Psoas muscle (tissue), 8 donors: ENCODE measurements around the gene CAB39L. TPM values are rescaled to one million over a fixed set of nuclear protein-coding genes. Genes with fewer than 3 reads are reported as not detected.

ENCODE experiments used
- ATAC-seq, 4 donors: fragments of 200-7000 bp; cut with Tn5 transposase; one replicate each; pipeline ENCODE4 v1.9.1; 2020; ENCODE audit warnings: moderate library complexity in 3 of 4, mild to moderate bottlenecking in 2 of 4
- DNase-seq, 2 donors: peaks; one replicate each; pipeline ENCODE4 v3.0.0-alpha.2; 2020
- H3K27ac ChIP-seq: fragments of 200-600 bp; one replicate; pipeline ENCODE4 v1.8.0; 2022
- H3K27me3 ChIP-seq, 3 donors: fragments of 200-600 bp in 1 of 3; one replicate each; pipeline versions ENCODE4 v1.6.1 to v1.8.0; 2013 to 2022; ENCODE audit warnings: low read length in 2 of 3, mild to moderate bottlenecking in 2 of 3, moderate library complexity in 1 of 3; ENCODE audit not compliant: insufficient read depth in 3 of 3
- H3K36me3 ChIP-seq, 2 donors: fragments of 200-600 bp in 1 of 2; one replicate each; pipeline versions ENCODE4 v1.6.1 to v1.8.0; 2013 to 2022; ENCODE audit warnings: low read depth in 1 of 2, mild to moderate bottlenecking in 1 of 2, moderate library complexity in 1 of 2; ENCODE audit not compliant: insufficient read depth in 1 of 2
- H3K4me1 ChIP-seq: fragments of 200-600 bp; one replicate; pipeline ENCODE4 v1.8.0; 2022
- H3K4me3 ChIP-seq: fragments of 200-600 bp; one replicate; pipeline ENCODE4 v1.8.0; 2022; ENCODE audit warnings: mild to moderate bottlenecking
- H3K9me3 ChIP-seq: fragments of 200-600 bp; one replicate; pipeline ENCODE4 v1.8.0; 2022
- CTCF ChIP-seq: fragments of 200-600 bp; IDR thresholded peaks from one replicate; pipeline ENCODE4 v1.8.0; 2022; ENCODE audit warnings: antibody characterized with exemption
- whole genome bisulfite sequencing, 3 donors: extraction: QIAGEN DNeasy Blood & Tissue Kit; methylation state at CpG; one replicate each; pipeline versions ENCODE4 v1.1.6 to v1.1.7; 2013; 5-methylcytosine and 5-hydroxymethylcytosine counted together
- intact Hi-C, 2 donors: fragments of 100-400 bp; cut with DNase I; formaldehyde crosslinking; loops; one replicate each; pipeline versions ENCODE4 v1.11.0 to v1.14.2; 2022
- polyA plus RNA-seq, 3 donors: library from polyadenylated mRNA; stranded (reverse); fragments of 200-250 nt; gene quantifications; one replicate each; pipeline ENCODE4 v1.2.3, GENCODE V29; 2013
- total RNA-seq, 4 donors: library from RNA; stranded (reverse); fragmentation: NEBNext Ultra II Directional in 2 of 4; extraction: Animal tissue kit (Norgen Biotek cat#: 25700) in 2 of 4; gene quantifications; one replicate each; pipeline versions ENCODE4 v1.2.1 to v1.2.4, GENCODE V29; 2021 to 2023
- donor health status: healthy with polysubstance abuse.
- donor health status: DM: no; HTN: no; CAD: no; lungs with moderate emphysema.
- donor health status: Bipolar disorder and iron deficiency.
- donor health status: healthy.
- donor health status: DM: yes; HTN: yes; CAD: no.
- donor health status: DM: no; HTN: no; CAD: no.
- donor health status: DM: no; HTN: no; CAD: no.
- donor health status: DM: yes; HTN: yes; CAD: no.

Gene CAB39L
- total and polyA plus RNA-seq, 7 donors: 1.5 to 13.3 (median 3.0) TPM

GRCh38 chr13:49259586-49259985 lies 184.3 kb downstream of the CAB39L start:
- 93 to 98% (median 97%) methylated on average over 6 of the region's 6 CpGs for WGBS, 3 donors
- no peak for DNase-seq

More at GRCh38 chr13:49259586-49259985, 184.3 kb downstream of the CAB39L start:
- no peak overlapping the region for H3K27ac ChIP-seq
- no peaks in the 10 kb centered on the region for H3K9me3 ChIP-seq
- TF ChIP-seq CTCF: no peak
- ATAC-seq: no peak
- no peak overlapping the region for H3K4me3 ChIP-seq
- no peaks in the 10 kb centered on the region for H3K27me3 ChIP-seq
- peaks cover 9 to 87% of the 10 kb centered on the region in 2 donors for H3K36me3 ChIP-seq
- no peaks in the 10 kb centered on the region for H3K4me1 ChIP-seq
- intact Hi-C loops: no loop called here

Other genes with a start within 250 kb of the CAB39L start
- not detected for gene MLNR, start 223.7 kb downstream of the CAB39L start, total RNA-seq
- not detected for gene MLNR, start 223.7 kb downstream of the CAB39L start, polyA plus RNA-seq
- gene CDADC1, start 196.1 kb downstream of the CAB39L start, total RNA-seq: 1 to 10 TPM; 3.3 to 7.5 (median 5.4) TPM
- gene CDADC1, start 196.1 kb downstream of the CAB39L start, polyA plus RNA-seq: 1 to 10 TPM; 3.3 to 7.8 (median 3.6) TPM
- 1 to 10 TPM; 1.7 to 7.9 (median 5.5) TPM for gene SETDB2, start 210 bp upstream of the CAB39L start, total RNA-seq
- 1 to 10 TPM; 2.1 to 5.4 (median 2.5) TPM for gene SETDB2, start 210 bp upstream of the CAB39L start, polyA plus RNA-seq
- 10 to 100 TPM in 2 of 4 donors, 1 to 10 TPM in 2; 8.2 to 14.7 (median 10.1) TPM for gene PHF11, start 51.9 kb upstream of the CAB39L start, total RNA-seq
- 10 to 100 TPM in 2 of 3 donors, 1 to 10 TPM in 1; 8.8 to 17.8 (median 12.0) TPM for gene PHF11, start 51.9 kb upstream of the CAB39L start, polyA plus RNA-seq
- gene RCBTB1, start 141.5 kb upstream of the CAB39L start, total RNA-seq: 1 to 10 TPM; 5.3 to 8.5 (median 7.4) TPM
- gene RCBTB1, start 141.5 kb upstream of the CAB39L start, polyA plus RNA-seq: 10 to 100 TPM in 1 of 3 donors, 1 to 10 TPM in 2; 2.2 to 12.6 (median 3.2) TPM
- under 1 TPM; 0.09 to 0.71 (median 0.19) TPM for gene ARL11, start 184.4 kb upstream of the CAB39L start, total RNA-seq
- under 1 TPM; 0.09 to 0.14 (median 0.10) TPM for gene ARL11, start 184.4 kb upstream of the CAB39L start, polyA plus RNA-seq
- gene EBPL, start 247.4 kb upstream of the CAB39L start, total RNA-seq: 10 to 100 TPM in 1 of 4 donors, 1 to 10 TPM in 3; 6.2 to 10.6 (median 8.4) TPM
- gene EBPL, start 247.4 kb upstream of the CAB39L start, polyA plus RNA-seq: 1 to 10 TPM; 4.8 to 8.8 (median 7.0) TPM